GM12878 (cell line): ENCODE results near the gene MTHFD1L. TPM values are rescaled to one million over a fixed set of nuclear protein-coding genes. Genes with fewer than 3 reads are reported as not detected.
A peak's percentile ranks its signal among the peaks of the same experiment; 100 is the strongest.
"Not testable (repeated sequence)": the region's sequence is repeated elsewhere in the genome, so short reads cannot be mapped to it uniquely, and the experiment has no call there.

ENCODE experiments used
- ATAC-seq: fragments of 200-7000 bp; cut with Tn5 transposase; 3 replicates; pipeline ENCODE4 v1.9.1; 2020; ENCODE audit warnings: mild to moderate bottlenecking, moderate library complexity
- BruUV-seq: library from RNA; stranded (reverse); fragments of 400-500 nt; replicated peaks from 2 replicates; lab custom pipeline; 2021; lab: Mats Ljungman, UMichigan
- CTCF ChIA-PET: fragments of 300-600 bp; sonication (Branson Sonifier 250); formaldehyde crosslinking; extraction: SDS; loops from one replicate; lab custom pipeline; 2021; ENCODE audit warnings: inconsistent platforms; lab: Yijun Ruan, JAX
- POLR2A ChIA-PET: fragments of 350-600 bp; formaldehyde crosslinking; extraction: SDS; loops from one replicate; lab custom pipeline; 2021; ENCODE audit warnings: inconsistent platforms; lab: Charles Lee
- RAD21 ChIA-PET: fragments of 300-600 bp; sonication (Branson Sonifier 250); formaldehyde crosslinking; loops from one replicate; lab custom pipeline; 2023; ENCODE audit warnings: antibody characterized with exemption; ENCODE audit not compliant: unreplicated experiment; lab: Charles Lee
- SMC1A ChIA-PET: fragments of 300-600 bp; sonication (Branson Sonifier 250); formaldehyde crosslinking; loops from one replicate; lab custom pipeline; 2023; ENCODE audit not compliant: unreplicated experiment, uncharacterized antibody; lab: Charles Lee
- DNase-seq: peaks from one replicate; pipeline ENCODE4 v3.0.0-alpha.2; 2011; ENCODE audit warnings: low read depth, low spot score
- FAIRE-seq: peaks from 3 replicates; lab custom pipeline; 2011; peaks lifted over from hg19 to GRCh38; lab: Jason Lieb, UNC
- H2AFZ ChIP-seq: 2 replicates; pipeline ENCODE4 v1.6.0; 2011; ENCODE audit warnings: low read depth, low read length, control low read depth; ENCODE audit not compliant: control insufficient read depth
- H3K27ac ChIP-seq: 2 replicates; pipeline ENCODE4 v1.5.1; 2011; ENCODE audit warnings: control low read depth; ENCODE audit not compliant: control insufficient read depth, insufficient read depth
- H3K27me3 ChIP-seq, 2 experiments: replicated peaks in 1 of 2; 2 replicates each; pipeline versions ENCODE4 v1.6.0 to v1.6.1; 2011; ENCODE audit warnings: low read length in 1 of 2; ENCODE audit not compliant: control insufficient read depth in 2 of 2, insufficient read depth in 2 of 2
- H3K36me3 ChIP-seq, 2 experiments: 2 replicates each; pipeline ENCODE4 v1.5.1; 2011; ENCODE audit warnings: low read length in 1 of 2; ENCODE audit not compliant: control insufficient read depth in 2 of 2, insufficient read depth in 2 of 2
- H3K4me1 ChIP-seq: 2 replicates; pipeline ENCODE4 v1.6.1; 2011; ENCODE audit warnings: mild to moderate bottlenecking, low read length, moderate library complexity, mixed read lengths; ENCODE audit not compliant: control insufficient read depth, insufficient read depth
- H3K4me2 ChIP-seq: 2 replicates; pipeline ENCODE4 v1.6.0; 2011; ENCODE audit warnings: control low read depth; ENCODE audit not compliant: control insufficient read depth, insufficient read depth
- H3K4me3 ChIP-seq: fragments of 200-600 bp; sonication (generic); 2 replicates; pipeline ENCODE4 v1.5.1; 2016
- H3K79me2 ChIP-seq: 2 replicates; pipeline ENCODE4 v1.6.0; 2011; ENCODE audit warnings: low read length; ENCODE audit not compliant: control insufficient read depth, insufficient read depth
- H3K9ac ChIP-seq: 2 replicates; pipeline ENCODE4 v1.8.0; 2011; ENCODE audit warnings: low read length, control low read depth, mixed read lengths; ENCODE audit not compliant: control insufficient read depth, insufficient read depth
- H3K9me3 ChIP-seq: replicated peaks from 3 replicates; pipeline ENCODE4 v1.5.1; 2011; ENCODE audit warnings: mild to moderate bottlenecking, low read length; ENCODE audit not compliant: control insufficient read depth, insufficient read depth
- H4K20me1 ChIP-seq: 2 replicates; pipeline ENCODE4 v1.6.0; 2011; ENCODE audit not compliant: control insufficient read depth, insufficient read depth
- ELK1 ChIP-seq: IDR thresholded peaks from 2 replicates; pipeline ENCODE4 v1.6.1; 2012; ENCODE audit warnings: low read depth, low read length, improper control_type of control experiment
- PKNOX1 ChIP-seq: fragments of 450-650 bp; IDR thresholded peaks from 2 replicates; pipeline ENCODE4 v1.6.1; 2016; ENCODE audit warnings: mild to moderate bottlenecking
- SUPT20H ChIP-seq: IDR thresholded peaks from 2 replicates; pipeline ENCODE4 v1.6.1; 2011; ENCODE audit warnings: low read depth, mild to moderate bottlenecking, low read length, moderate library complexity, borderline replicate concordance; ENCODE audit not compliant: control insufficient read depth
- TBL1XR1 ChIP-seq: IDR thresholded peaks from 2 replicates; pipeline ENCODE4 v1.6.1; 2012; ENCODE audit warnings: low read depth, low read length, improper control_type of control experiment
- TCF12 ChIP-seq: IDR thresholded peaks from 2 replicates; pipeline ENCODE4 v1.6.1; 2011; ENCODE audit warnings: low read depth, mild to moderate bottlenecking, low read length
- TCF7 ChIP-seq: IDR thresholded peaks from 2 replicates; pipeline ENCODE4 v1.6.1; 2014; ENCODE audit warnings: antibody characterized with exemption, borderline replicate concordance
- ZNF217 ChIP-seq: fragments of 450-650 bp; IDR thresholded peaks from 2 replicates; pipeline ENCODE4 v1.6.1; 2017; ENCODE audit warnings: antibody characterized with exemption, mild to moderate bottlenecking
- ZNF592 ChIP-seq: fragments of 450-650 bp; IDR thresholded peaks from 2 replicates; pipeline ENCODE4 v1.6.1; 2017; ENCODE audit warnings: mild to moderate bottlenecking, moderate library complexity
- WGBS: methylation state at CpG from one replicate; pipeline ENCODE4 v1.1.6; 2016; ENCODE audit warnings: low lambda C conversion rate; ENCODE audit not compliant: insufficient replicate concordance, insufficient coverage; ENCODE audit errors: missing lambda C conversion rate; 5-methylcytosine and 5-hydroxymethylcytosine counted together
- in situ Hi-C: fragments of 300-500 bp; cut with MboI; formaldehyde crosslinking; loops from 9 replicates; pipeline ENCODE4 v1.14.3; 2018; ENCODE audit warnings: mixed read lengths
- intact Hi-C: fragments of 100-400 bp; cut with micrococcal nuclease; formaldehyde crosslinking; loops from one replicate; pipeline ENCODE4 v1.14.2; 2022; ENCODE audit not compliant: unreplicated experiment
- polyA plus RNA-seq, 11 experiments: library from polyadenylated mRNA; depleted of rRNA in 4 of 11; unstranded in 6 of 11; stranded (reverse) in 5 of 11; fragments of >200 nt; fragmentation: Nextera tagmentation in 4 of 11; fragmentation: Illumina TruSeq in 1 of 11; extraction: Ambion mirVana in 4 of 11; extraction: Trizol in 1 of 11; gene quantifications; 1 replicate in 1 of 11; 2 replicates in 10 of 11; pipeline versions ENCODE4 v1.2.1 to v1.2.3, GENCODE V29; 2011 to 2016; ENCODE audit warnings: inconsistent platforms in 2 of 11, missing spikeins in 2 of 11, low read depth in 1 of 11
- total RNA-seq, 4 experiments: library from RNA; depleted of rRNA in 3 of 4; stranded (reverse); fragments of >200 nt in 3 of 4; fragmentation: Illumina TruSeq in 1 of 4; extraction: Trizol in 1 of 4; gene quantifications; 2 replicates each; pipeline versions ENCODE4 v1.2.1 to v1.2.3, GENCODE V29; 2013 to 2021

MTHFD1L gene
- total and polyA plus RNA-seq, 10 of the 15 experiments (the other 5 are each of a cell fraction or from before 2014, with no cell fraction given): 11.7 to 75.5 (median 28.8) TPM

GRCh38 chr6:151044465-151045441 lies 179.3 kb downstream of the MTHFD1L start (continued):
- TF ChIP-seq ZNF217 (no peak), ELK1 (no peak), TBL1XR1 (no peak), PKNOX1 (no peak), TCF7 (no peak), SUPT20H (no peak), TCF12 (no peak), ZNF592 (no peak)

- H4K20me1 ChIP-seq, ATAC-seq, POLR2A ChIA-PET, DNase-seq, SMC1A ChIA-PET, H3K27me3 ChIP-seq, H3K79me2 ChIP-seq, H3K27ac ChIP-seq, RAD21 ChIA-PET, H3K9ac ChIP-seq, in situ Hi-C loops, H3K36me3 ChIP-seq, H2AFZ ChIP-seq, BruUV-seq, H3K9me3 ChIP-seq, H3K4me1 ChIP-seq, intact Hi-C loops, H3K4me2 ChIP-seq, H3K4me3 ChIP-seq: not testable (repeated sequence)
- FAIRE-seq: peak; percentile 27
- 89% methylated on average over 7 of the region's 7 CpGs for WGBS
- CTCF ChIA-PET: interaction anchor here (0.6 to 1.6 kb wide), 2 partner anchors 22 to 31 kb away, joined by 3 to 4 read pairs; no protein-coding TSS in a partner anchor
Observed at GRCh38 chr6:151045511-151046222, 180.2 kb downstream of the MTHFD1L start.
